ENCODE measurements around the gene TTLL1. TPM values are rescaled to one million over a fixed set of nuclear protein-coding genes. Genes with fewer than 3 reads are reported as not detected.
A peak's percentile ranks its signal among the peaks of the same experiment; 100 is the strongest.

Gene TTLL1
- total RNA-seq, 4 donors from 2014 or later, result 4.4 to 11.4 (median 5.8) TPM

DNA sequence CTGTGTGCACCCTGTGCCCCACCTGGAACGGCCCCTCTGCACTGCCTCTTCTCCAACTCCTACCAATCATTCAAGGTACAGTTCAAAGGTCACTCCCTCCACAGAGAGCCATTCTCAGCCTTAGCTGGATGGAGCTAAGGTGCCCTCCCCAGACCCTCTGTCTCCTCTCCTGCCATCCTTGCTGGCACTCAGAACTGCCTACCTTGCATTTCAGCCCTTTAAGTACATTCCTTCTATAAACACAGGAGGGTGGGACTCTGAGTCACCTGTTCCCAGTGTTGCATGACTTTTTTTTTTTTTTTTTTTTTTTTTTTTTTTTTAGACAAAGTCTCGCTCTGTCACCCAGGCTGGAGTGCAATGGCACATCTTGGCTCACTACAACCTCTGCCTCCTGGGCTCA, 8.6 kb downstream of the TTLL1 start:
- WGBS, 2 donors, result 42 to 45% methylated on average over 2 of the region's 2 CpGs
- intact Hi-C loops (cut with DNase I), result no loop called here
- peak in 1 of 2 donors; percentile 22 for TF ChIP-seq POLR2A (IDR thresholded peaks at IDR 0.05)
- no peak for TF ChIP-seq CTCF (IDR thresholded peaks at IDR 0.05)

DNA sequence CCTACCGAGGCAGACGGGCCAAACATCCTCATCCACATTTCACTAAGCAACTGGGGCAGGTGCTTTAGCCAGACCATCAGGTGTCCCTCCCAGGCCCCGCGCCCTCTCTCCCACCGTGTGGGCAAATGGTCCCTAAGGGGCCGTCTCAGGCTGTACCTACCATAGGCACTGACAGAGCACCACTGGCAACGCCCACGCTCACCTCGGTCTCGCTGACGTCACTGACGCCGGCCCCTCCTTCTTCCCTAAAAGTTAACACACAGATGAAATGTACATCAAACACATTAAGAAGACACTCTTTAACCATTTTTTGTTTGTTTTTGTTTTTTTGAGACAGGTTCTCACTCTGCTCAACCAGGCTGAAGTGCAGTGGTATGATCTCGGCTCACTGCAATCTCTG, 9.4 kb downstream of the TTLL1 start:
- peaks cover 11 to 12% of the 10 kb centered on the region in 2 donors for H3K4me1 ChIP-seq
- H3K27ac ChIP-seq, result no peak overlapping the region
- 93 to 94% methylated on average over 12 to 14 of the region's 14 CpGs for WGBS, 2 donors
- H3K4me3 ChIP-seq (replicated peaks in 1 of 3), result no peak overlapping the region
- no peaks in the 10 kb centered on the region for H3K9me3 ChIP-seq
- intact Hi-C loops (cut with DNase I), result no loop called here
- no peak for DNase-seq
- no peaks in the 10 kb centered on the region for H3K27me3 ChIP-seq
- TF ChIP-seq POLR2A (IDR thresholded peaks at IDR 0.05) (no peak), CTCF (IDR thresholded peaks at IDR 0.05) (no peak)
- no peaks in the 10 kb centered on the region for H3K36me3 ChIP-seq

More for the DNA sequence above, 8.6 kb downstream of the TTLL1 start:
- peaks cover 11 to 12% of the 10 kb centered on the region in 2 donors for H3K4me1 ChIP-seq
- no peaks in the 10 kb centered on the region for H3K9me3 ChIP-seq
- DNase-seq, result peak; percentile 71 to 74
- H3K36me3 ChIP-seq, result no peaks in the 10 kb centered on the region
- H3K4me3 ChIP-seq (replicated peaks in 1 of 3), result no peak overlapping the region
- no peaks in the 10 kb centered on the region for H3K27me3 ChIP-seq
- peak overlapping the region; percentile 33 to 64 (median 61) for H3K27ac ChIP-seq

DNA sequence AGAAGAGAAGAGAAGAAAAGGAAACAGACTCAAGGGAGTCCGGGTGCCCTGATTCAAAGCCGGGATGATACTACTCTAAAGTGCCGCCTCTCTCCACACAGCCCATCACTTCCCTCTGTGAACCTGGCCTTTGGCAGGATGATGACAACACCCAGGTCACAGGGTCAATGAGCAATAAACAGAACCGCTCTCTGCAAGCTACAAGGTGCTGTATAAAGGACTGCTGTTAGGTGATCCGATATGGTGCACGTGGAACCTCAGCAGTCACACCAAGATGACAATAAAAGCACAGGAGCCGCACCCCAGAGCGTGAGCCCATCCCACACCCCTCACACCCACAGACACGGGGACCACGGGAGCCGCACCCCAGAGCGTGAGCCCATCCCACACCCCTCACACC, 10.7 kb downstream of the TTLL1 start:
- TF ChIP-seq POLR2A (IDR thresholded peaks at IDR 0.05) (no peak), CTCF (IDR thresholded peaks at IDR 0.05) (no peak)
- DNase-seq, result no peak
- Histone ChIP-seq H3K9me3 (no peaks in the 10 kb centered on the region), H3K4me3 (replicated peaks in 1 of 3) (no peak overlapping the region), H3K27ac (no peak overlapping the region), H3K27me3 (no peaks in the 10 kb centered on the region), H3K36me3 (no peaks in the 10 kb centered on the region), H3K4me1 (peaks cover 11 to 12% of the 10 kb centered on the region in 2 donors)
- intact Hi-C loops (cut with DNase I), result no loop called here
- WGBS, 2 donors, result 88 to 91% methylated on average over 11 of the region's 12 CpGs

GRCh38 chr22:43077121-43077877, 11.9 kb downstream of the TTLL1 start:
- no peaks in the 10 kb centered on the region for H3K27me3 ChIP-seq
- H3K4me1 ChIP-seq, result peaks cover 11 to 12% of the 10 kb centered on the region in 2 donors
- WGBS, 2 donors, result 87 to 89% methylated on average over 18 to 19 of the region's 20 CpGs
- H3K36me3 ChIP-seq, result no peaks in the 10 kb centered on the region
- TF ChIP-seq CTCF (IDR thresholded peaks at IDR 0.05) (no peak), POLR2A (IDR thresholded peaks at IDR 0.05) (no peak)
- intact Hi-C loops (cut with DNase I), result no loop called here
- H3K4me3 ChIP-seq (replicated peaks in 1 of 3), result no peak overlapping the region
- no peak for DNase-seq
- H3K9me3 ChIP-seq, result no peaks in the 10 kb centered on the region
- no peak overlapping the region for H3K27ac ChIP-seq

- Histone ChIP-seq H3K36me3 (no peaks in the 10 kb centered on the region), H3K27ac (no peak overlapping the region), H3K27me3 (no peaks in the 10 kb centered on the region), H3K9me3 (no peaks in the 10 kb centered on the region), H3K4me3 (replicated peaks in 1 of 3) (no peak overlapping the region), H3K4me1 (no peaks in the 10 kb centered on the region)
- no peak for TF ChIP-seq POLR2A (IDR thresholded peaks at IDR 0.05)
- no peak for TF ChIP-seq CTCF (IDR thresholded peaks at IDR 0.05)
- intact Hi-C loops (cut with DNase I), result no loop called here
- WGBS, 2 donors, result 71 to 90% methylated on average over 11 of the region's 11 CpGs
- DNase-seq, result no peak
These were observed 22.3 kb downstream of the TTLL1 start for GRCh38 chr22:43066844-43067385.

Measured in thyroid gland (tissue), 4 donors.